ENCODE measurements around the gene SH3BP1.

- TF ChIP-seq POLR2AphosphoS5 (IDR thresholded peaks at IDR 0.05; ENCODE audit: low read depth, low read length) (no peak), POLR2A (IDR thresholded peaks at IDR 0.05; ENCODE audit: low read depth, low read length) (no peak), SPI1 (IDR thresholded peaks at IDR 0.05; ENCODE audit: low read depth, low read length) (no peak), TAF1 (IDR thresholded peaks at IDR 0.05; ENCODE audit: low read depth, low read length) (no peak)
Observed at GRCh38 chr22:37640591-37641560, 1.4 kb downstream of the SH3BP1 start.

Measured in GM12891 (cell line).